HepG2 (cell line): Measurements from ENCODE around the gene ZER1.
A peak's percentile ranks its signal among the peaks of the same experiment; 100 is the strongest.

Experiments used
- CTCF ChIP-seq: sonication (generic); formaldehyde crosslinking; IDR thresholded peaks from 2 replicates; pipeline ENCODE4 v1.5.0; 2020; ENCODE audit warnings: mild to moderate bottlenecking, missing genetic modification reagents, moderate library complexity
- EEA1 ChIP-seq: sonication (generic); formaldehyde crosslinking; IDR thresholded peaks from 2 replicates; pipeline ENCODE4 v1.5.1; 2020; ENCODE audit warnings: mild to moderate bottlenecking, missing genetic modification reagents, borderline replicate concordance
- GABPA ChIP-seq, 2 experiments: IDR thresholded peaks; 2 replicates each; pipeline ENCODE4 v1.6.1; 2011 to 2016; ENCODE audit warnings: low read depth in 2 of 2, low read length in 1 of 2, missing biosample characterization in 1 of 2, missing genetic modification characterization in 1 of 2
- LBX2 ChIP-seq: sonication (generic); formaldehyde crosslinking; IDR thresholded peaks from 2 replicates; pipeline ENCODE4 v1.5.0; 2020; ENCODE audit warnings: missing genetic modification reagents, mild to moderate bottlenecking, borderline replicate concordance
- MAFK ChIP-seq, 2 experiments: IDR thresholded peaks in 1 of 2; conservative IDR thresholded peaks in 1 of 2; 2 replicates each; pipeline ENCODE4 v1.6.1; 2011; ENCODE audit warnings: improper control_type of control experiment in 2 of 2, low read length in 2 of 2
- POLR2A ChIP-seq, 2 experiments: IDR thresholded peaks; 2 replicates each; pipeline ENCODE4 v1.6.1; 2011; ENCODE audit warnings: low read depth in 2 of 2, low read length in 2 of 2, mild to moderate bottlenecking in 1 of 2, moderate library complexity in 1 of 2; ENCODE audit not compliant: insufficient read depth in 1 of 2
- TFDP1 ChIP-seq: IDR thresholded peaks from 2 replicates; pipeline ENCODE4 v1.6.1; 2016; ENCODE audit warnings: missing compliant biosample characterization, missing genetic modification reagents, borderline replicate concordance
- ZBTB33 ChIP-seq: sonication (generic); formaldehyde crosslinking; IDR thresholded peaks from 2 replicates; pipeline ENCODE4 v1.4.0; 2020; ENCODE audit warnings: missing genetic modification reagents
- ZNF225 ChIP-seq: sonication (generic); formaldehyde crosslinking; IDR thresholded peaks from 2 replicates; pipeline ENCODE4 v1.4.0; 2020; ENCODE audit warnings: mild to moderate bottlenecking, missing genetic modification reagents
- ZNF790 ChIP-seq: sonication (generic); formaldehyde crosslinking; IDR thresholded peaks from 2 replicates; pipeline ENCODE4 v1.8.0; 2022; ENCODE audit warnings: missing genetic modification reagents, mild to moderate bottlenecking, borderline replicate concordance
- ZSCAN22 ChIP-seq: sonication (generic); formaldehyde crosslinking; IDR thresholded peaks from 2 replicates; pipeline ENCODE4 v1.4.0; 2020; ENCODE audit warnings: mild to moderate bottlenecking, missing genetic modification reagents
- ZSCAN30 ChIP-seq: sonication (generic); formaldehyde crosslinking; IDR thresholded peaks from 2 replicates; pipeline ENCODE4 v1.5.0; 2020; ENCODE audit warnings: mild to moderate bottlenecking, missing genetic modification reagents

- 0 out of 2 replicates have a peak, but pooled peaks have one; percentile 81 for TF ChIP-seq ZNF790
- peak; percentile 67 for TF ChIP-seq GABPA (IDR thresholded peaks at IDR 0.05; ENCODE audit: low read depth, low read length)
- TF ChIP-seq GABPA (CRISPR knock-in tag; IDR thresholded peaks at IDR 0.05; ENCODE audit: low read depth), result peak; percentile 79
- peak; percentile 17; the same call in 1 of the 2 replicates for TF ChIP-seq ZBTB33
- TF ChIP-seq ZNF225 (CRISPR knock-in tag), result peak; percentile 96
- peak; percentile 96; the same call in 1 of the 2 replicates for TF ChIP-seq EEA1 (CRISPR knock-in tag)
- peak; percentile 97 for TF ChIP-seq TFDP1
- TF ChIP-seq ZSCAN22 (CRISPR knock-in tag), result no peak
- TF ChIP-seq LBX2 (CRISPR knock-in tag), result peak; percentile 96
- peak; percentile 29; the same call in 1 of the 2 replicates for TF ChIP-seq CTCF
- TF ChIP-seq ZSCAN30 (CRISPR knock-in tag), result peak; percentile 94
- no peak for TF ChIP-seq MAFK (conservative IDR thresholded peaks at IDR 0.05 in 1 of 2, IDR thresholded peaks at IDR 0.05 in 1 of 2; ENCODE audit: low read length in 2 of 2)
- TF ChIP-seq POLR2A (IDR thresholded peaks at IDR 0.05; ENCODE audit: insufficient read depth in 1 of 2, low read depth in 2 of 2, low read length in 2 of 2), result peak in 1 of 2 experiments; percentile 74; a peak in 2 of 4 replicates
Observed at GRCh38 chr9:128786681-128787601, 15.2 kb upstream of the ZER1 start, which contains the start of gene TBC1D13.
